ENCODE measurements around the gene CRTAP.
A peak's percentile ranks its signal among the peaks of the same experiment; 100 is the strongest.
"Not testable (repeated sequence)": the region's sequence is repeated elsewhere in the genome, so short reads cannot be mapped to it uniquely, and the experiment has no call there.

CRTAP gene

GRCh38 chr3:33100229-33100628 is 13.6 kb upstream of the CRTAP start:
- no peak for TF ChIP-seq CTCF (conservative IDR thresholded peaks at IDR 0.05)
- no peak overlapping the region for H3K27ac ChIP-seq

DNA sequence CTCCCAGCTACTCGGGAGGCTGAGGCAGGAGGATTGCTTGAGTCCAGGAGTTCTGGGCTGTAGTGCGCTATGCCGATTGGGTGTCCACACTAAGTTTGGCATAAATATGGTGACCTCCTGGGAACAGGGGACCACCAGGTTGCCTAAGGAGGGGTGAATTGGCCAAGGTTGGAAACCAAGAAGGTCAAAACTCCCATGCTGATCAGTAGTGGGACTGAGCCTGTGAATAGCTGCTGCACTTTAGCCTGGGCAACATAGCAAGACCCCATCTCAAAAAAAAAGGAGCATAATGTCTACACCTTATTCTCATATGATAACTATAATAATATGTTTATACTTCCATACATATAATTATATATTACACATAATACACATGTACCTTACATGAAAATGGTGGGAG is 10.8 kb upstream of the CRTAP start:
- no peak overlapping the region for H3K27ac ChIP-seq
- TF ChIP-seq CTCF (conservative IDR thresholded peaks at IDR 0.05): no peak

DNA sequence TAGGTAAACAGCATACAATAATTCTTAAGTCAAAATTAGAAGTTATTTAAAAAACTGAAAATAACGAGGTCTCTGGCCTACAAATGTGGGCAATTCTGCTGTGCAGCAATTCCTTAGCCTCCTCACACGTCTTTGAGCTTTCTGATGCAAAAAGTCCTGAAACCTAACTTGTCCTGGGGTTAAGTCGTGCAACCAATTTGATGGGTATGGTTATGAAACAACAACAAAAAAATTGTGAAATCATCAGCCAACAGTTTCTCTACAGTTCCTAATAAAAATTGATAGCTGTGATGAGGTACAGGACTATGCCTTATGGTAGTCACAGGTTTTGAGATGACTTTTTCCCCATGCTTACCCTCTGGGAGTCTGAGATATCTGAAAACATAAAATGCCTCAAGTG is 10.3 kb upstream of the CRTAP start:
- H3K27ac ChIP-seq: no peak overlapping the region
- no peak for TF ChIP-seq CTCF (conservative IDR thresholded peaks at IDR 0.05)

GRCh38 chr3:33104803-33105202 is 9.0 kb upstream of the CRTAP start:
- no peak for TF ChIP-seq CTCF (conservative IDR thresholded peaks at IDR 0.05)
- H3K27ac ChIP-seq: no peak overlapping the region

GRCh38 chr3:33105341-33105948 is 8.4 kb upstream of the CRTAP start:
- H3K27ac ChIP-seq: no peak overlapping the region
- no peak for TF ChIP-seq CTCF (conservative IDR thresholded peaks at IDR 0.05)

- not testable (repeated sequence) for H3K27ac ChIP-seq
These were observed 7.0 kb upstream of the CRTAP start for GRCh38 chr3:33106854-33107253.

DNA sequence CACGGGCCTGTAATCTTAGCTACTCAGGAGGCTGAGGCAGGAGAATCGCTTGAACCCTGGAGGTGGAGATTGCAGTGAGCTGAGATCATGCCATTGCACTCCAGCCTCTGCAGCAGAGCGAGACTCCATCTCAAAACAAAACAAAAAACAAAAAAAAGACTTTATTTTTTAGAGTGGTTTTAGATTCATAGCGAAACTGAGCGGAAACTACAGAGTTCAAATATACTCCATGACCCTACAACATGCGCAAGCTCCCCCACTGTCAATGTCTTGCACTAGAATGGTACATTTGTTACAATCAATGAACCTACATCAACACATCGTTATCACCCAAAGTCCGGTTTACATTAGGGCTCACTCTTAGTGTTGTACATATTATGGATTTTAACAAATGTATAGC is 2.2 kb upstream of the CRTAP start:
- no peak for TF ChIP-seq CTCF (conservative IDR thresholded peaks at IDR 0.05)
- H3K27ac ChIP-seq: no peak overlapping the region

DNA sequence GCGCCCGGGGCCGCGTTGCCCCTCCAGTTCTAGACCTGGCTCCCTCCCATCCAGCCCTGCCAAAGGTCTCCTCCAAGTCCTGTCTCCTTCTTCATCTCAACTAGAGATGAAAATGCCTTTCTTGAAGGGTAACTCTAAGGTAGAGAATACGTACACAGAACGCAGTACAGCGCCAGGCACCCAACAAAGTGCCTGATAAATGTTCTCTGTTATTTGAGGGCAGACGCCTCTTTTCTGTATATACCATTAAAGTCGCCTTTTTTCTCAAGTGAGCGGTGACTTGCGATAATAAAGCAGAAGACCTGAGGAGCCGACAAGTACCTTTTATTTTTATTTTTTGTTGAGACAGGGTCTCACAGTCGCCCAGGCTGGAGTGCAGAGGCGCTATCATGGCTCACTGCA is 809 bp downstream of the CRTAP start:
- TF ChIP-seq CTCF (conservative IDR thresholded peaks at IDR 0.05): no peak

More for the DNA sequence above, 809 bp downstream of the CRTAP start:
- H3K27ac ChIP-seq: peak overlapping the region; percentile 97

Data from VCaP (cell line).